Ovary (tissue), 9 donors: ENCODE data around the gene BTRC. TPM values are rescaled to one million over a fixed set of nuclear protein-coding genes. Genes with fewer than 3 reads are reported as not detected.

Experiments
- DNase-seq, 5 donors: peaks; one replicate each; pipeline ENCODE4 v3.0.0-alpha.2; 2019 to 2020
- H3K27ac ChIP-seq, 2 donors: fragments of 200-600 bp; one replicate each; pipeline versions ENCODE4 v1.5.1 to v1.8.0; 2019 to 2022
- H3K27me3 ChIP-seq: fragments of 200-600 bp; one replicate; pipeline ENCODE4 v1.8.0; 2022
- H3K36me3 ChIP-seq: fragments of 200-600 bp; sonication (generic); one replicate; pipeline ENCODE4 v1.5.1; 2019
- H3K4me1 ChIP-seq: one replicate; pipeline ENCODE4 v1.8.1; 2013; ENCODE audit warnings: mild to moderate bottlenecking, moderate library complexity; ENCODE audit not compliant: insufficient read depth
- H3K4me3 ChIP-seq: fragments of 200-600 bp; sonication (generic); one replicate; pipeline ENCODE4 v1.5.1; 2017
- H3K9me3 ChIP-seq, 2 donors: fragments of 200-600 bp in 1 of 2; sonication (generic) in 1 of 2; one replicate each; pipeline versions ENCODE4 v1.5.1 to v1.8.1; 2013 to 2019; ENCODE audit warnings: mild to moderate bottlenecking in 1 of 2, moderate library complexity in 1 of 2
- EP300 ChIP-seq: sonication (generic); formaldehyde crosslinking; IDR thresholded peaks from one replicate; pipeline ENCODE4 v1.6.1; 2017; ENCODE audit warnings: antibody characterized with exemption
- POLR2A ChIP-seq: fragments of 450-650 bp; IDR thresholded peaks from one replicate; pipeline ENCODE4 v1.6.1; 2017; ENCODE audit warnings: antibody characterized with exemption, mild to moderate bottlenecking, moderate library complexity
- WGBS, 3 donors: extraction: QIAGEN DNeasy Blood & Tissue Kit in 1 of 3; methylation state at CpG; one replicate each; pipeline versions ENCODE4 v1.1.5 to v1.1.7; 2013 to 2017; 5-methylcytosine and 5-hydroxymethylcytosine counted together
- intact Hi-C, 4 donors: fragments of 100-400 bp; cut with DNase I; formaldehyde crosslinking; loops; one replicate each; pipeline versions ENCODE4 v1.11.0 to v1.15.1; 2022 to 2023
- polyA plus RNA-seq, 2 donors: library from polyadenylated mRNA; stranded (reverse); fragments of 200-250 nt in 1 of 2; fragments of 350-450 nt in 1 of 2; fragmentation: Illumina TruSeq in 1 of 2; extraction: RNeasy Lipid Tissue Mini Kit (QIAGEN cat#74804) in 1 of 2; gene quantifications; one replicate each; pipeline ENCODE4 v1.2.3, GENCODE V29; 2013 to 2014
- total RNA-seq, 7 donors: library from RNA; depleted of rRNA in 2 of 7; stranded (reverse); fragments of >200 nt in 2 of 7; fragmentation: NEBNext Ultra II Directional in 3 of 7; extraction: Animal tissue kit (Norgen Biotek cat#: 25700) in 3 of 7; gene quantifications; one replicate each; pipeline versions ENCODE4 v1.1.0 to v1.2.4, GENCODE V29; 2016 to 2023
- TF ChIP-seq, protein P1 (sequence below), 3 donors: fragments of 450-650 bp in 2 of 3; fragments of 200-600 bp in 1 of 3; IDR thresholded peaks; one replicate each; pipeline versions ENCODE4 v1.5.1 to v1.8.0; 2016 to 2022; ENCODE audit warnings: antibody characterized with exemption in 3 of 3, mild to moderate bottlenecking in 1 of 3
- donor health status: DM: no; HTN: no; CAD: no; lungs with moderate emphysema.
- donor health status: DM: no; HTN: no; CAD: no.
- donor health status: Bipolar disorder and iron deficiency.
- donor health status: DM: yes; HTN: yes; CAD: no.
- donor health status: DM: no; HTN: no; CAD: no.
- donor health status: DM: yes; HTN: yes; CAD: no.

BTRC gene
- total and polyA plus RNA-seq, 9 donors = 7.2 to 31.4 (median 26.2) TPM

DNA sequence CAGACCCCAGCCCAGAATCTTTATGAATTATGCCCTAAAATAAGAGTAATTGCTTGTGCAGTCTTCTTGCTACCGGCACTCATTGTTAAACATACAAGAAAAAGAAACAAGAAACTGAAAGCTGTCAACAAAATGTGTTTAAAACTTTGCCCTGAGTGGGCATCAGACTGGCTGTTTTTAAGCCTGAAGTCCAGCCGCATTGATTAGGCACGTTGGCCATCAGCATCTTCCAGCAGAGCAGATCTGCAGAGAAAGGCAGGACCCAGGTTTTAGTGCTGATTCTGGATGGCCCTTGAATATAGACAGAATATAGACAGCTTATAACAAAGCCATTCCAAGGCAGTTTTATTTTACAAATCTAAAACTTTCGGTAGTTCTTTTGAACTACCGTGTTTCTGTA, 131.2 kb downstream of the BTRC start:
- TF ChIP-seq EP300 (no peak), POLR2A (no peak)
- TF ChIP-seq, protein P1, sequence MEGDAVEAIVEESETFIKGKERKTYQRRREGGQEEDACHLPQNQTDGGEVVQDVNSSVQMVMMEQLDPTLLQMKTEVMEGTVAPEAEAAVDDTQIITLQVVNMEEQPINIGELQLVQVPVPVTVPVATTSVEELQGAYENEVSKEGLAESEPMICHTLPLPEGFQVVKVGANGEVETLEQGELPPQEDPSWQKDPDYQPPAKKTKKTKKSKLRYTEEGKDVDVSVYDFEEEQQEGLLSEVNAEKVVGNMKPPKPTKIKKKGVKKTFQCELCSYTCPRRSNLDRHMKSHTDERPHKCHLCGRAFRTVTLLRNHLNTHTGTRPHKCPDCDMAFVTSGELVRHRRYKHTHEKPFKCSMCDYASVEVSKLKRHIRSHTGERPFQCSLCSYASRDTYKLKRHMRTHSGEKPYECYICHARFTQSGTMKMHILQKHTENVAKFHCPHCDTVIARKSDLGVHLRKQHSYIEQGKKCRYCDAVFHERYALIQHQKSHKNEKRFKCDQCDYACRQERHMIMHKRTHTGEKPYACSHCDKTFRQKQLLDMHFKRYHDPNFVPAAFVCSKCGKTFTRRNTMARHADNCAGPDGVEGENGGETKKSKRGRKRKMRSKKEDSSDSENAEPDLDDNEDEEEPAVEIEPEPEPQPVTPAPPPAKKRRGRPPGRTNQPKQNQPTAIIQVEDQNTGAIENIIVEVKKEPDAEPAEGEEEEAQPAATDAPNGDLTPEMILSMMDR (IDR thresholded peaks at IDR 0.05) = no peak
- Histone ChIP-seq H3K9me3 (no peaks in the 10 kb centered on the region), H3K4me1 (peaks cover 3% of the 10 kb centered on the region), H3K4me3 (no peak overlapping the region), H3K36me3 (no peaks in the 10 kb centered on the region), H3K27me3 (no peaks in the 10 kb centered on the region), H3K27ac (no peak overlapping the region)
- WGBS, 3 donors = 34 to 63% (median 48%) methylated on average over 5 of the region's 5 CpGs
- DNase-seq = no peak
- intact Hi-C loops = no loop called here

GRCh38 chr10:101485681-101486554, 132.0 kb downstream of the BTRC start:
- Histone ChIP-seq H3K27me3 (no peaks in the 10 kb centered on the region), H3K4me3 (no peak overlapping the region), H3K36me3 (no peaks in the 10 kb centered on the region), H3K27ac (no peak overlapping the region), H3K4me1 (peaks cover 3% of the 10 kb centered on the region), H3K9me3 (no peaks in the 10 kb centered on the region)
- TF ChIP-seq, protein P1 (IDR thresholded peaks at IDR 0.05) = no peak
- intact Hi-C loops = no loop called here
- peak; percentile 22 to 46 (median 27) for DNase-seq
- 20 to 45% (median 28%) methylated on average over 23 of the region's 23 CpGs for WGBS, 3 donors

GRCh38 chr10:101487399-101487798, 133.4 kb downstream of the BTRC start:
- Histone ChIP-seq H3K27me3 (no peaks in the 10 kb centered on the region), H3K4me1 (peaks cover 3% of the 10 kb centered on the region), H3K36me3 (no peaks in the 10 kb centered on the region), H3K4me3 (no peak overlapping the region), H3K27ac (no peak overlapping the region), H3K9me3 (no peaks in the 10 kb centered on the region)
- intact Hi-C loops = no loop called here
- 93 to 100% (median 98%) methylated on average over 3 of the region's 3 CpGs for WGBS, 3 donors
- TF ChIP-seq POLR2A (no peak), EP300 (no peak)
- TF ChIP-seq, protein P1 (IDR thresholded peaks at IDR 0.05) = no peak
- no peak for DNase-seq

DNA sequence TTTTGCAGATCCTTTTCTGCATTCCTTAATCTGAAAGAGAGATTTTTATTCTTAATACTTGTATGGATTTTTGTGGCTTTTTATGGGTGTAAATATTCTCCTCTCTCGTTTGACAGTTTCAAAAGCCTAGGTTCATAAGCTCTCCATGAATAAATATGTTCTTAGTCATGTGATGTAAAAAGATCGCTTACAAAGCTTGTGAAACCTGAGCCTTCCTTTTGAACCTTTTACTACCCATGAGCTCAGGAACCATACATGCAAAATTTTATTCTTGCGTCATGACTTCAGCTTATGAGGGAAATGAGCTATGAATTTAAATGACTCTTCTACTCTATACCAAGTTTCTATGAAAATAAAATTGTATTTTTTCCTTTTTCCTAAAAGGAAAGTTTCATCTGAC, 135.4 kb downstream of the BTRC start:
- no peak overlapping the region for H3K27ac ChIP-seq
- no peaks in the 10 kb centered on the region for H3K36me3 ChIP-seq
- intact Hi-C loops = no loop called here
- H3K4me3 ChIP-seq = no peak overlapping the region
- WGBS, 3 donors = 68 to 79% (median 75%) methylated on average over 3 of the region's 3 CpGs
- TF ChIP-seq, protein P1 (IDR thresholded peaks at IDR 0.05) = no peak
- TF ChIP-seq EP300 = no peak
- TF ChIP-seq POLR2A = no peak
- no peaks in the 10 kb centered on the region for H3K27me3 ChIP-seq
- DNase-seq = no peak
- H3K9me3 ChIP-seq = no peaks in the 10 kb centered on the region
- H3K4me1 ChIP-seq = peaks cover 3% of the 10 kb centered on the region
